NOMO-1 treated with dmso at 0.1 percent for 144 hours (cell line): ENCODE measurements around the gene IKBKE.

ENCODE experiments used
- DNase-seq: peaks from one replicate; lab custom pipeline; 2025; ENCODE audit not compliant: unreplicated experiment; lab: John Stamatoyannopoulos, UW

Gene IKBKE

GRCh38 chr1:206453111-206453510 is 17.2 kb upstream of the IKBKE start:
- DNase-seq = no peak

- no peak for DNase-seq
These were observed 15.0 kb upstream of the IKBKE start for GRCh38 chr1:206455289-206455665.

GRCh38 chr1:206455666-206456344 is 14.5 kb upstream of the IKBKE start:
- DNase-seq = no peak

DNA sequence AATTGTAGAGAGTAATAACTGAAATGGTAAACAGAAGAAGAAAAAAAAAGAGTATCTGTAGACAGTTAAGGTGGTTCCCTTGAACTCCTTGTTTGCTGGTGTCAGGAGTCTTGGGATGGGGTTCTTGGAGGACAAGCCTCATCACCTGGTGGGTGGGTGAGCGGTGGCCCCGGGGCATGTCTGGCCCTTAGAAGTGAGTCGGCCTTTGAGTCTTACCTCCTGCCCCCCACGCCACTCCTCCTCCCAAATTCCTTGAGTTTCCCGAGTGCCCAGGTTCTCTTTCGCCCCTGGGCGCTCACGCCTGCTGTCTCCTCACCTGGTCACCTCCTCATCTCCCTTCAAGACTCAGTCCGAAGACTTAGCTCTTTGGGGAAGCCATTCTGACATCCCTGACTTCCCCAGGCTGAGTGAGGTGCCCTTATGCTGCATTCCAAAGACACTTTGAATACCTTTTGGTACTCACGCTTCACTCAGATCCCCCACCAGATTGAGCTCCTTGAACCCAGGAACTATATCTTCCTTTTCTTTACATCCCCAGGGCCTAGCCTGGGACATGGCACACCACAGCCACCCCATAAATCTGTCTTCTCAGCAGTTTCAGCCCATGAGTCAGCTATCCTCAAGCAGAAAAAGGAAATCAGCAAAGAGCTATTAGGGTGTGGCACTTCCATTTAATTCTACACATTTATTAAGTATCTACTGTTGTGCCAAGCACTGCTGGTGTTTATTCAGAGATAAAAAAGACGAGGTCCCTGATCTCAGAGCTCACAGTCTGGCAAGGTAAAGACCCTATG is 13.5 kb upstream of the IKBKE start:
- peak; percentile 52 for DNase-seq

- DNase-seq = no peak
These were observed 12.7 kb upstream of the IKBKE start for GRCh38 chr1:206457408-206458120.

DNA sequence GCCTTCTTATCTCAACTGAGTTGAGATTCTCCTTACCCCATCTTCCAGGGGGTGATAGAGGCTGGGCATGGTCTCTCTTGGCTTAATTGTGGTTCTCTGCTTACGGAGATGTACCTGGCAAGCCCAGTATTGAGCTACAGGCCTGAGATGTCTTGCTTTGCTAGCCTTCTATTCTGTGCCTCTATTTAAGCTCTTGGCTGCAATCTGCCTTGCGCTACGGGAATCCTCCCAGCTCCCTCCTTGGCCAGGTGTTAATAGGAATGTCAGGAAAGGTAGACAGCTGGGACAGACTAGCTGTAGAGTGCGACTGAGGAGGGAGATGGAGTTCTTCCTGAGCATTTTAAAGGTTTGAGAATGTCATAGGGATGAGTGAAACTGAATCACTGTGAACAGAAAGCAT is 10.6 kb upstream of the IKBKE start:
- DNase-seq = no peak

GRCh38 chr1:206460836-206461426 is 9.3 kb upstream of the IKBKE start:
- DNase-seq = no peak

GRCh38 chr1:206461602-206462455 is 8.4 kb upstream of the IKBKE start:
- peak; percentile 7 for DNase-seq

- no peak for DNase-seq
These were observed 7.1 kb upstream of the IKBKE start for GRCh38 chr1:206463137-206463536.

DNA sequence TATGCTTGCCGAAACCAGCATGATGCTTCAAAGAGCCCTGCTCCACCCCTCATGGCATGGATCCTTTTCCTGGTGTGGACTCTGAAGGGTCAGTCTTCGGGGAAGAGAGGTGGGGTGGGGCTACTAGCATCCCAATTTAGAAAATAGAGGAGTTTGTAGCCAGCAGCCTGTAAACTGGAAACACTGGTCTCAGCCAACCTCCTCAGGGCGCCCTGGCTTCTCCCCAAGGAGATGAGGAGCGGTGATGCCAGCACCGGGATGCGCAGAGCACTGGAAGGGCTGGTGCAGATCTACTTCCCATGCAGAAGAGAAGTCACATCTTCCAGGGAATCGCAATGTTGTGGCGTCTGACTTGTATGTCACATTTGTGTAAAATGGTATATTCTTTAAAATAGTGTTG is 6.4 kb upstream of the IKBKE start:
- DNase-seq = no peak

DNA sequence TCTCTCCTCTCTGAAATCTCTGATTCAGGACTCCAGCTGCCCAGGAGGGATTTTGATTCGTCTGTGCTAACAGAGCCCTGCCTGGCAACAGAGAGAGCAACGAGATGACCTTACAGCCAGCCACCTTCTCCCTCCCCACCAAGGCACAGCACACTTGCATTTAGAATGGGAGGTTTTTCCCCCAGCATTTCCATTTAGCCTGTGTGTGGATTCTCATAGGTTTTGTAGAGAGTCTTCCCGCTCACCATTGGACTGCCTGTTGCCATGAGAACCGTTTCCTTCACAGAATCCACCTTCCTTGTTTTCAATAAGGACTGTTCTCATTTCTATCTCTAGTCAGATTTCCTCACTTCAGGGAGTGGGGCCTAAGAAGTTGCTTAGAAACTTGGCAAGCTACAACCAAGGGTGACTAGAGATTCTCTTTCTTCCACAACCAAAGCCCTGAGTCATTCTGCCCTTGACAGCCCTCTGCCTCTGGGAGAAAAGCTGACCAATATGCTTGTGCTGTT is 5.8 kb upstream of the IKBKE start:
- DNase-seq = no peak

DNA sequence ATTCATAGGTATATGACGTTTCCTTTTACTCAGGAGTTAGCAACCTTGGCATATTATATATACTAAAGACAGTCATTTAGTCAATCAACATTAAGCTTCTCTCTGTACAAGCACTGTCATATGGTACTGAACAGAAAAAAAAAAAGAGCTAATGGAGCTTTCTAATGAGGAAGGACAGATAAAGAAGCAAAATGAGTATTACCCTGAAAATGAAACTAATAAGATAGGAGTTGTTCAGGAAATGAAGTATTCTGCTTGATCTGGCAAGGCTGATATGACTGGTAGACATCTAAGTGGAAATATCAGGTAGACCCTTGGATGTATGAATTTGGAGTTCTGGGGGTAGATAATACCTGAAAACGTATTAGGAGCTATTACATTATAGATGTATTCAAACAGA is 4.3 kb upstream of the IKBKE start:
- no peak for DNase-seq

GRCh38 chr1:206466840-206467649 is 3.2 kb upstream of the IKBKE start:
- DNase-seq = no peak

- DNase-seq = peak; percentile 97
These were observed 2.4 kb upstream of the IKBKE start for GRCh38 chr1:206467915-206468314.

DNA sequence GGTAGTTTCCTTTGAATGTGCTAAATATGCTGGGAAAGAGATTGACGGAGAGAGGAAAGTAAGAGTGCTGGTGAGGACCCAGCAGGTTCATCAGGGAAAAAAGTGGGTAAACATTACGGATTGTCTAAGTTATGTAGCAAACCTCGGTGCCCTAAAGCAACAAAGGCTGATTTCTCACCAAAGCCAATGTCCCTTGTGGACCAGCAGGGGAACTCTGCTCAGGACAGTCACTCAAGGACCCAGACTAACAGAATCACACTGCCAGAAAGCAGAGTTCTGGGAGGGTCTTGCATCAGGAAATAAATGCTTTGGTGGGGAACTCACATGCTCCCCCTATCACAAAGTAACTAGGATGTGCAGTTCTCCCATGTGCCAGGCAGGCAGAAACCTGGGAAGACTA is 1.7 kb upstream of the IKBKE start:
- no peak for DNase-seq

DNA sequence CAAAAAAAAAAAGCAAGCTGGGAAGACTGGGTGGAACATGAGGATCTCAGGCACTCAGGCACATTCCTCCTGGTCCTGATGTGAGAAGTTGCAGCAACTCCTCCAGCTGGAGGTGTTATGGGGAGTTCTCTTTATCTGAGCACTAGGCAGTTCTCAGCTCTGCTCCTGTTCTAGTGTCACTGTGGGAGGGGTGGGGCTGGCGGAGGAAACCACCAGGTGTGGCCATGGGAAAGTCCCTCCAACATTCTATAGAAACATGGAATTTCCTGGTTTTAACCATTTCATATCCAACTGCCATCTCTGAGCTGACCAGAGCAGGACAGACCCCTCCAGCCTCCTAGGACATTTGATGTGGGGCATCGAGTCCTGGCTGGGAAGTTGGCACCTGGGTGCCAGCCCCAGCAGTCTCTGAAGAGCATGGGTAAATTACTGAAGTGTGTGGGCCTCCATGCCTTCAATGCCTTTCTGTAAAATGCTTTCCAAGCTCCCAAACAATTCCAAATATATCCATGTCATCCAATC is 804 bp upstream of the IKBKE start:
- no peak for DNase-seq

DNA sequence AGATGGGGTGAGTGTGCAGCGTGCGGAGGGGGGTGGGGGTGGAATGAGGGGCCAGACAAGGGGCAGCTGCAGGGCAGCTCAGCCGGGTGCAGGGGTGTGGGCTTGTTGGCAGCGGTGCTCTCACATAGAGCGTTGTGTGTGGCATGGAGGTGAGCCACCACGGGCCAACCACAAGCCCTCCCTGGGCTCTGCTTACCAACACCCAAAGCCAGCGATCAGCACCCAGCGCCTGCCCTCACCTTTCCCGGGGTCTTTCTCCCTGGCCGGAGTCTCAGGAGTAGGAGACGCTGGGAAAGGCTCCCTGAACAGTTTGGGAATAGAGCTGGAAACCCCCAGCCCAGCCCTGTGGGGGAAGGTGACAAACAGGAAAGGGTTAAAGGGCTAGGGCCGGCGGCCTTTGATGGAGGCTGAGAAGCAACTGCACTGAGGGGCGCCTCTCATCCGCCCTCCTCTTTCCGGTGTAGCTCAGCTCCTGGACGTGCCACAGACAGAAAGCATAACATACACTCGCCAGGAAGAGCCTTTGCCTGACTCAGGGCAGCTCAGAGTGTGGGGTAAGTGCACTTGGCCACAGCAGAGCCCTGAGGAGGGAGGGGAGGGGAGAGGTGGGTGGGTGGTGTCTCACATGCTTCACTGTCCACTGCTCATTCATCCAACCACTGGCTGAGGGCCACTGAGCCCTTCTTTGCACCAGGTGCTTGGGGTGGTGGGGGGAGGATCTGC is 577 bp downstream of the IKBKE start:
- DNase-seq = peak; percentile 3

DNA sequence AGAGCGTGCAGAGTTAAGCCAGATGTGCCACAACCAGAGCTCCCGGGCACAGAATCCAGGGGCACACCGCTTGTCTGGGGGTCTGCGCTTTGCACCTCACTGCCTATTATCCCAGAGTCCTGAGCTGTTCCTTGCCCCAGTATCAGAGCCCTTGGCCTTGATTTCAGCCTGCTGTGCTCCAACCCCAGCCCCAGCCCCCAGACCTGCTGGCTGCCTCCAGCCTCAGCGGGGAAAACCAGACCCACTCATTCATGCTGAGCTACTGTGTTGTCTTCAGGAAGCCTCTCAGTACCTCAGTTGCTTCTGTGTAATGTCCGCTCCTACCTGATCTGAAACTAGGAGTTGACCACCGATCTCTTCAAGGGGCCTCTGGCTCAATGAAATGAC is 1.1 kb downstream of the IKBKE start:
- no peak for DNase-seq

GRCh38 chr1:206472024-206472423 is 1.7 kb downstream of the IKBKE start:
- DNase-seq = no peak
